HepG2 (cell line): ENCODE results near the gene EFS. TPM values are rescaled to one million over a fixed set of nuclear protein-coding genes. Genes with fewer than 3 reads are reported as not detected.

ENCODE experiments used
- ATF1 ChIP-seq: IDR thresholded peaks from 2 replicates; pipeline ENCODE4 v1.6.1; 2016; ENCODE audit warnings: mild to moderate bottlenecking, control low read depth
- GATA4 ChIP-seq: sonication (generic); IDR thresholded peaks from 2 replicates; pipeline ENCODE4 v1.6.1; 2016; ENCODE audit warnings: antibody characterized with exemption, low read depth, borderline replicate concordance
- HES4 ChIP-seq: sonication (generic); formaldehyde crosslinking; IDR thresholded peaks from 2 replicates; pipeline ENCODE4 v1.9.0; 2021; ENCODE audit warnings: mild to moderate bottlenecking, missing genetic modification reagents, borderline replicate concordance
- HNF4A ChIP-seq: sonication (generic); formaldehyde crosslinking; IDR thresholded peaks from 2 replicates; pipeline ENCODE4 v1.4.0; 2020; ENCODE audit warnings: missing genetic modification reagents
- KDM6A ChIP-seq: IDR thresholded peaks from 2 replicates; pipeline ENCODE4 v1.6.1; 2016; ENCODE audit warnings: low read depth
- MAFF ChIP-seq: IDR thresholded peaks from 2 replicates; pipeline ENCODE4 v1.6.1; 2011; ENCODE audit warnings: low read depth, low read length, improper control_type of control experiment
- SRSF4 ChIP-seq: fragments of 200-400 bp; formaldehyde crosslinking; IDR thresholded peaks from one replicate; pipeline ENCODE4 v1.6.1; 2018; ENCODE audit warnings: mild to moderate bottlenecking, low read depth, low read length, moderate library complexity; ENCODE audit not compliant: poor library complexity, severe bottlenecking
- ZBTB20 ChIP-seq: sonication (generic); formaldehyde crosslinking; IDR thresholded peaks from 2 replicates; pipeline ENCODE4 v1.8.1; 2023; ENCODE audit warnings: missing genetic modification reagents, low read depth, mild to moderate bottlenecking, borderline replicate concordance
- ZNF224 ChIP-seq: sonication (generic); formaldehyde crosslinking; IDR thresholded peaks from 2 replicates; pipeline ENCODE4 v1.5.0; 2020; ENCODE audit warnings: mild to moderate bottlenecking, missing genetic modification reagents
- ZNF354B ChIP-seq: sonication (generic); formaldehyde crosslinking; IDR thresholded peaks from 2 replicates; pipeline ENCODE4 v1.8.0; 2022; ENCODE audit warnings: mild to moderate bottlenecking, missing genetic modification reagents
- ZNF652 ChIP-seq: IDR thresholded peaks from 2 replicates; pipeline ENCODE4 v1.6.1; 2016; ENCODE audit warnings: low read depth, borderline replicate concordance
- polyA plus RNA-seq, 8 experiments: library from polyadenylated mRNA; depleted of rRNA in 3 of 8; stranded (reverse) in 7 of 8; unstranded in 1 of 8; fragments of >200 nt; fragmentation: Illumina TruSeq in 4 of 8; extraction: Trizol in 4 of 8; gene quantifications; 2 replicates each; pipeline versions ENCODE4 v1.2.1 to v1.2.3, GENCODE V29; 2011 to 2016; ENCODE audit warnings: low read depth in 4 of 8, missing spikeins in 1 of 8, mixed read lengths in 1 of 8; ENCODE audit not compliant: insufficient read depth in 1 of 8
- total RNA-seq, 5 experiments: library from RNA; depleted of rRNA; stranded (reverse); fragments of >200 nt; fragmentation: Illumina TruSeq; extraction: Trizol; gene quantifications; 2 replicates each; pipeline ENCODE4 v1.2.3, GENCODE V29; 2016; ENCODE audit warnings: low read depth in 1 of 5
- TF ChIP-seq, protein P1 (sequence below): sonication (generic); formaldehyde crosslinking; IDR thresholded peaks from 2 replicates; pipeline ENCODE4 v1.5.1; 2020; ENCODE audit warnings: missing genetic modification reagents, mild to moderate bottlenecking, borderline replicate concordance
- TF ChIP-seq, protein P2 (sequence below): sonication (generic); formaldehyde crosslinking; IDR thresholded peaks from 2 replicates; pipeline ENCODE4 v1.8.0; 2022; ENCODE audit warnings: mild to moderate bottlenecking, missing genetic modification reagents, moderate library complexity
- TF ChIP-seq, protein P3 (sequence below): fragments of 450-650 bp; IDR thresholded peaks from 2 replicates; pipeline ENCODE4 v1.6.1; 2016
- TF ChIP-seq, protein P4 (sequence below): sonication (generic); formaldehyde crosslinking; IDR thresholded peaks from 2 replicates; pipeline ENCODE4 v1.4.0; 2020; ENCODE audit warnings: missing genetic modification reagents
- TF ChIP-seq, protein P5 (sequence below): sonication (generic); formaldehyde crosslinking; IDR thresholded peaks from 2 replicates; pipeline ENCODE4 v1.4.0; 2020; ENCODE audit warnings: missing genetic modification reagents, mild to moderate bottlenecking, borderline replicate concordance

The EFS gene
- total and polyA plus RNA-seq, 2 of the 13 experiments (the other 11 are each of a cell fraction or from before 2014, with no cell fraction given): not detected

DNA sequence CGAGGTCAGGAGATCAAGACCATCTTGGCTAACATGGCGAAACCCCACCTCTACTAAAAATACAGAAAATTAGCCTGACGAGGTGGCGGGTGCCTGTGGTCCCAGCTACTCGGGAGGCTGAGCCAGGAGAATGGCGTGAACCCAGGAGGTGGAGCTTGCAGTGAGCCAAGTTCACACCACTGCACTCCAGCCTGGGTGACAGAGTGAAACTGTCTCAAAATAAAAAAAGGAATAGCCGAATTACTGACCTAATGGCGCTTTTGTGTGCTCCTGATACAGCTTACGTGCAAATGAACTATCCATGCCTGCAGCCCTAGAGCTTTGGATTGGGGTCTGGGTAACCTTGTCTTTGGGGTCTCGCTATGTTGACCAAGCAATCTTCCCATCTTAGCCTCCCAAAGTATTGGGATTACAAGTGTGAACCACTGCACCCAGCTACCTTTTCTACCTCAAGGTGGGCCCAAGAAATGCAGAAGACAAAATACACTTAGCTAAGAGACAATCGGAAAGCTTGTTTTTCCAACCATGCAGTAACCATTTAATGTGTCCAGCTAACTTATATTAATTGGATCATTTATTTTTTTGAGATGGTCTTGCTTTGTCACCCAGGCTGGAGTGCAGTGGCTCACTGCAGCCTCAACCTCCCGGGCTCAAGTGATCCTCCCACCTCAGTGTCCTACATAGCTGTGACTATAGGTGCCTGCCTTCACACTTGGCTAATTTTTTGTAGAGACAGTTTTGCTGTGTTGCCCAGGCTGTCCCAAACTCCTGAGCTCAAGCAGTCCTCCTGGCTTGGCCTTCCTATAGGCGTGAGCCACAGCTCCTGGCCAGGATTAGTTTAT lies 38.3 kb downstream of the EFS start (continued):
- TF ChIP-seq SRSF4: peak; percentile 59
- TF ChIP-seq, protein P1, sequence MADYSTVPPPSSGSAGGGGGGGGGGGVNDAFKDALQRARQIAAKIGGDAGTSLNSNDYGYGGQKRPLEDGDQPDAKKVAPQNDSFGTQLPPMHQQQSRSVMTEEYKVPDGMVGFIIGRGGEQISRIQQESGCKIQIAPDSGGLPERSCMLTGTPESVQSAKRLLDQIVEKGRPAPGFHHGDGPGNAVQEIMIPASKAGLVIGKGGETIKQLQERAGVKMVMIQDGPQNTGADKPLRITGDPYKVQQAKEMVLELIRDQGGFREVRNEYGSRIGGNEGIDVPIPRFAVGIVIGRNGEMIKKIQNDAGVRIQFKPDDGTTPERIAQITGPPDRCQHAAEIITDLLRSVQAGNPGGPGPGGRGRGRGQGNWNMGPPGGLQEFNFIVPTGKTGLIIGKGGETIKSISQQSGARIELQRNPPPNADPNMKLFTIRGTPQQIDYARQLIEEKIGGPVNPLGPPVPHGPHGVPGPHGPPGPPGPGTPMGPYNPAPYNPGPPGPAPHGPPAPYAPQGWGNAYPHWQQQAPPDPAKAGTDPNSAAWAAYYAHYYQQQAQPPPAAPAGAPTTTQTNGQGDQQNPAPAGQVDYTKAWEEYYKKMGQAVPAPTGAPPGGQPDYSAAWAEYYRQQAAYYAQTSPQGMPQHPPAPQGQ: no peak; the same call in 1 of the 2 replicates
- TF ChIP-seq, protein P2, sequence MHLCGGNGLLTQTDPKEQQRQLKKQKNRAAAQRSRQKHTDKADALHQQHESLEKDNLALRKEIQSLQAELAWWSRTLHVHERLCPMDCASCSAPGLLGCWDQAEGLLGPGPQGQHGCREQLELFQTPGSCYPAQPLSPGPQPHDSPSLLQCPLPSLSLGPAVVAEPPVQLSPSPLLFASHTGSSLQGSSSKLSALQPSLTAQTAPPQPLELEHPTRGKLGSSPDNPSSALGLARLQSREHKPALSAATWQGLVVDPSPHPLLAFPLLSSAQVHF (CRISPR knock-in tag): no peak
- TF ChIP-seq, protein P3, sequence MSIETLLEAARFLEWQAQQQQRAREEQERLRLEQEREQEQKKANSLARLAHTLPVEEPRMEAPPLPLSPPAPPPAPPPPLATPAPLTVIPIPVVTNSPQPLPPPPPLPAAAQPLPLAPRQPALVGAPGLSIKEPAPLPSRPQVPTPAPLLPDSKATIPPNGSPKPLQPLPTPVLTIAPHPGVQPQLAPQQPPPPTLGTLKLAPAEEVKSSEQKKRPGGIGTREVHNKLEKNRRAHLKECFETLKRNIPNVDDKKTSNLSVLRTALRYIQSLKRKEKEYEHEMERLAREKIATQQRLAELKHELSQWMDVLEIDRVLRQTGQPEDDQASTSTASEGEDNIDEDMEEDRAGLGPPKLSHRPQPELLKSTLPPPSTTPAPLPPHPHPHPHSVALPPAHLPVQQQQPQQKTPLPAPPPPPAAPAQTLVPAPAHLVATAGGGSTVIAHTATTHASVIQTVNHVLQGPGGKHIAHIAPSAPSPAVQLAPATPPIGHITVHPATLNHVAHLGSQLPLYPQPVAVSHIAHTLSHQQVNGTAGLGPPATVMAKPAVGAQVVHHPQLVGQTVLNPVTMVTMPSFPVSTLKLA: no peak
- no peak for TF ChIP-seq ZBTB20
- TF ChIP-seq KDM6A (CRISPR knock-in tag): no peak
- no peak for TF ChIP-seq GATA4
- TF ChIP-seq ATF1 (CRISPR knock-in tag): no peak
- no peak for TF ChIP-seq HNF4A (CRISPR knock-in tag)
- TF ChIP-seq, protein P4, sequence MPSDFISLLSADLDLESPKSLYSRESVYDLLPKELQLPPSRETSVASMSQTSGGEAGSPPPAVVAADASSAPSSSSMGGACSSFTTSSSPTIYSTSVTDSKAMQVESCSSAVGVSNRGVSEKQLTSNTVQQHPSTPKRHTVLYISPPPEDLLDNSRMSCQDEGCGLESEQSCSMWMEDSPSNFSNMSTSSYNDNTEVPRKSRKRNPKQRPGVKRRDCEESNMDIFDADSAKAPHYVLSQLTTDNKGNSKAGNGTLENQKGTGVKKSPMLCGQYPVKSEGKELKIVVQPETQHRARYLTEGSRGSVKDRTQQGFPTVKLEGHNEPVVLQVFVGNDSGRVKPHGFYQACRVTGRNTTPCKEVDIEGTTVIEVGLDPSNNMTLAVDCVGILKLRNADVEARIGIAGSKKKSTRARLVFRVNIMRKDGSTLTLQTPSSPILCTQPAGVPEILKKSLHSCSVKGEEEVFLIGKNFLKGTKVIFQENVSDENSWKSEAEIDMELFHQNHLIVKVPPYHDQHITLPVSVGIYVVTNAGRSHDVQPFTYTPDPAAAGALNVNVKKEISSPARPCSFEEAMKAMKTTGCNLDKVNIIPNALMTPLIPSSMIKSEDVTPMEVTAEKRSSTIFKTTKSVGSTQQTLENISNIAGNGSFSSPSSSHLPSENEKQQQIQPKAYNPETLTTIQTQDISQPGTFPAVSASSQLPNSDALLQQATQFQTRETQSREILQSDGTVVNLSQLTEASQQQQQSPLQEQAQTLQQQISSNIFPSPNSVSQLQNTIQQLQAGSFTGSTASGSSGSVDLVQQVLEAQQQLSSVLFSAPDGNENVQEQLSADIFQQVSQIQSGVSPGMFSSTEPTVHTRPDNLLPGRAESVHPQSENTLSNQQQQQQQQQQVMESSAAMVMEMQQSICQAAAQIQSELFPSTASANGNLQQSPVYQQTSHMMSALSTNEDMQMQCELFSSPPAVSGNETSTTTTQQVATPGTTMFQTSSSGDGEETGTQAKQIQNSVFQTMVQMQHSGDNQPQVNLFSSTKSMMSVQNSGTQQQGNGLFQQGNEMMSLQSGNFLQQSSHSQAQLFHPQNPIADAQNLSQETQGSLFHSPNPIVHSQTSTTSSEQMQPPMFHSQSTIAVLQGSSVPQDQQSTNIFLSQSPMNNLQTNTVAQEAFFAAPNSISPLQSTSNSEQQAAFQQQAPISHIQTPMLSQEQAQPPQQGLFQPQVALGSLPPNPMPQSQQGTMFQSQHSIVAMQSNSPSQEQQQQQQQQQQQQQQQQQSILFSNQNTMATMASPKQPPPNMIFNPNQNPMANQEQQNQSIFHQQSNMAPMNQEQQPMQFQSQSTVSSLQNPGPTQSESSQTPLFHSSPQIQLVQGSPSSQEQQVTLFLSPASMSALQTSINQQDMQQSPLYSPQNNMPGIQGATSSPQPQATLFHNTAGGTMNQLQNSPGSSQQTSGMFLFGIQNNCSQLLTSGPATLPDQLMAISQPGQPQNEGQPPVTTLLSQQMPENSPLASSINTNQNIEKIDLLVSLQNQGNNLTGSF (CRISPR knock-in tag): no peak
- TF ChIP-seq HES4 (CRISPR knock-in tag): no peak
- TF ChIP-seq MAFF: no peak
- TF ChIP-seq, protein P5, sequence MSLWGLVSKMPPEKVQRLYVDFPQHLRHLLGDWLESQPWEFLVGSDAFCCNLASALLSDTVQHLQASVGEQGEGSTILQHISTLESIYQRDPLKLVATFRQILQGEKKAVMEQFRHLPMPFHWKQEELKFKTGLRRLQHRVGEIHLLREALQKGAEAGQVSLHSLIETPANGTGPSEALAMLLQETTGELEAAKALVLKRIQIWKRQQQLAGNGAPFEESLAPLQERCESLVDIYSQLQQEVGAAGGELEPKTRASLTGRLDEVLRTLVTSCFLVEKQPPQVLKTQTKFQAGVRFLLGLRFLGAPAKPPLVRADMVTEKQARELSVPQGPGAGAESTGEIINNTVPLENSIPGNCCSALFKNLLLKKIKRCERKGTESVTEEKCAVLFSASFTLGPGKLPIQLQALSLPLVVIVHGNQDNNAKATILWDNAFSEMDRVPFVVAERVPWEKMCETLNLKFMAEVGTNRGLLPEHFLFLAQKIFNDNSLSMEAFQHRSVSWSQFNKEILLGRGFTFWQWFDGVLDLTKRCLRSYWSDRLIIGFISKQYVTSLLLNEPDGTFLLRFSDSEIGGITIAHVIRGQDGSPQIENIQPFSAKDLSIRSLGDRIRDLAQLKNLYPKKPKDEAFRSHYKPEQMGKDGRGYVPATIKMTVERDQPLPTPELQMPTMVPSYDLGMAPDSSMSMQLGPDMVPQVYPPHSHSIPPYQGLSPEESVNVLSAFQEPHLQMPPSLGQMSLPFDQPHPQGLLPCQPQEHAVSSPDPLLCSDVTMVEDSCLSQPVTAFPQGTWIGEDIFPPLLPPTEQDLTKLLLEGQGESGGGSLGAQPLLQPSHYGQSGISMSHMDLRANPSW: no peak
- no peak for TF ChIP-seq ZNF652 (CRISPR knock-in tag)
- no peak; the same call in 1 of the 2 replicates for TF ChIP-seq ZNF354B
- 0 out of 2 replicates have a peak, but pooled peaks have one; percentile 1 for TF ChIP-seq ZNF224 (CRISPR knock-in tag)
